ENCODE measurements around the gene PACRG. TPM values are rescaled to one million over a fixed set of nuclear protein-coding genes. Genes with fewer than 3 reads are reported as not detected.

The PACRG gene
- polyA plus RNA-seq, 1 donor: 1.5 TPM

- Histone ChIP-seq H3K9me3 (ENCODE audit: control insufficient read depth, low read depth, low read length) (no peaks in the 10 kb centered on the region), H3K27me3 (ENCODE audit: control insufficient read depth, insufficient read depth, low read length) (no peaks in the 10 kb centered on the region), H3K4me1 (ENCODE audit: control insufficient read depth, insufficient read depth, low read length) (no peaks in the 10 kb centered on the region), H3K27ac (ENCODE audit: low read length) (no peak overlapping the region), H3K4me3 (ENCODE audit: low read length) (no peak overlapping the region), H3K36me3 (ENCODE audit: control insufficient read depth, insufficient read depth, low read length) (no peaks in the 10 kb centered on the region)
- no peak for DNase-seq
- 80% methylated on average over 2 of the region's 3 CpGs for WGBS (ENCODE audit: insufficient coverage, low lambda C conversion rate)
These were observed 229.3 kb downstream of the PACRG start for GRCh38 chr6:162957062-162957461.

DNA sequence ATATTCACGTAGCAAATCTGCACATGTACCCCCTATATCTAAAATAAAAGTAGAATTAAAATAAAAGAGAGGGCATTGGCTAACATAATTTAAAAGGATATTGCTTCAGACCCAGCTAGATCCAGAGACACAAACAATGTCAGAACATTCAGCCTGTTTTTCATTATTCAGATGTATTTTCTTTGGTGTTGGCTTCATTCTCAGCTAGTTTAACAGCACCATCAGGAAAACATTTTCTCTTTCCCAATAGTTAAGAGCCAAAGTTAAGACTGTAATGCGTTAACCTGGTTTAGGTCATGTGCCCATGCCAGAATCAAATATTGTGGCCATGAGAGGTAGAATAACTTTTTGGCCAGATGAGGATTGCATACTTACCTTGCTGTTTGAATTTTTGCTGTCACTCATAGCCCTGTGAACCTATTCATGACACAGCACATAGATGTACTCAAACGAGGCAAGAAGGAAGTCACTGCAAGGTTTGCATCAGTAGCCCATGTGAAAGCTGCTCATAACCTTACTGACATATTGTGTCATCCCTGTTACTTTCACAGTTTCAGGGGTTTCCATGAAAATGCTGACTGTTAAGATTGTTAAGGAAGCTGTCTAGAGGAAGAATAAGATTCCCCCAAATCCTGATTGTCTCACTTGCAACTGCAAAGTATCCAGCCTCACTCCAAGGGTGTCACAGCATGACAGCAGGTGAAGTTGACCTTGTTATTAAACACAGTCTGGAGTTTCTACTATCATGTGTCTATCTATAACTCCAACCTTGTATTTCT lies 233.1 kb downstream of the PACRG start:
- no peaks in the 10 kb centered on the region for H3K36me3 ChIP-seq (ENCODE audit: control insufficient read depth, insufficient read depth, low read length)
- no peak overlapping the region for H3K27ac ChIP-seq (ENCODE audit: low read length)
- H3K27me3 ChIP-seq (ENCODE audit: control insufficient read depth, insufficient read depth, low read length): no peaks in the 10 kb centered on the region
- WGBS (ENCODE audit: insufficient coverage, low lambda C conversion rate): 100% methylated on average over 2 of the region's 3 CpGs
- H3K9me3 ChIP-seq (ENCODE audit: control insufficient read depth, low read depth, low read length): no peaks in the 10 kb centered on the region
- no peak overlapping the region for H3K4me3 ChIP-seq (ENCODE audit: low read length)
- no peak for DNase-seq
- H3K4me1 ChIP-seq (ENCODE audit: control insufficient read depth, insufficient read depth, low read length): no peaks in the 10 kb centered on the region

- Histone ChIP-seq H3K9me3 (ENCODE audit: control insufficient read depth, low read depth, low read length) (no peaks in the 10 kb centered on the region), H3K4me1 (ENCODE audit: control insufficient read depth, insufficient read depth, low read length) (no peaks in the 10 kb centered on the region), H3K27ac (ENCODE audit: low read length) (no peak overlapping the region), H3K4me3 (ENCODE audit: low read length) (no peak overlapping the region), H3K27me3 (ENCODE audit: control insufficient read depth, insufficient read depth, low read length) (no peaks in the 10 kb centered on the region), H3K36me3 (ENCODE audit: control insufficient read depth, insufficient read depth, low read length) (no peaks in the 10 kb centered on the region)
- no peak for DNase-seq
These were observed 234.3 kb downstream of the PACRG start for GRCh38 chr6:162962093-162962492.

- no peak for DNase-seq
- H3K27me3 ChIP-seq (ENCODE audit: control insufficient read depth, insufficient read depth, low read length): no peaks in the 10 kb centered on the region
- H3K9me3 ChIP-seq (ENCODE audit: control insufficient read depth, low read depth, low read length): no peaks in the 10 kb centered on the region
- 100% methylated on average over 1 of the region's 1 CpG for WGBS (ENCODE audit: insufficient coverage, low lambda C conversion rate)
- no peaks in the 10 kb centered on the region for H3K36me3 ChIP-seq (ENCODE audit: control insufficient read depth, insufficient read depth, low read length)
- no peaks in the 10 kb centered on the region for H3K4me1 ChIP-seq (ENCODE audit: control insufficient read depth, insufficient read depth, low read length)
- no peak overlapping the region for H3K27ac ChIP-seq (ENCODE audit: low read length)
- H3K4me3 ChIP-seq (ENCODE audit: low read length): no peak overlapping the region
These were observed 236.1 kb downstream of the PACRG start for GRCh38 chr6:162963861-162964260.

DNA sequence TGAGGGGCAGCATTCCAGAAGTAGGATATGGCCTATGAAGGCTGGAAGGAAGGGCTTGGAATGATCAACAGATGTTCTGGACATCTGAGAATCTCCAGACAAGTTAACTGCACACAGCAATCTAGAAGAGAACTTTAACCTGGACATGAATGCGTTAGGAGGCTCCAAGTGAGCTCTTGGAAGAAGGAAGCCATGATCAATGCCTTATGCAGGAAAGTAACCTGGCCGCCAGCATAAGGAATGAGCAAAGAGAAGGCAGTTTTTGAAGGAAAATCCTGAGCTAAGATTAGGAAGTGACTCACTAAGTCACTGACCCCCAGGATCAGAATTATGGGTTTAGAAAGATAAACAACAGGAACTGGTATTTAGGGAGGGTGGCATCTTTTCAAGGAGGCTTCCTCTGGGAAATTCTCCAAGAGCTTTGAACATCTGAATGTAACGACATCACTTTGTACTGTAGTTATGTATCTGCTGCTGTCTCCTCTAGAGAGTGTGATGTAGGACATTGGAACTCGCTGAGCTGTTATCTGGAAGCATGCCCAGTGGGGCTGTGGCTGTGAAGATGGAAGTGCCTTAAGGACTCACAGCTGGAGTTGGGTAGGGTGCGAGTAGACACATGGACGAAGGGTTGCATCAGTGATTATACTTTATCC lies 236.8 kb downstream of the PACRG start:
- H3K4me1 ChIP-seq (ENCODE audit: control insufficient read depth, insufficient read depth, low read length): no peaks in the 10 kb centered on the region
- no peaks in the 10 kb centered on the region for H3K27me3 ChIP-seq (ENCODE audit: control insufficient read depth, insufficient read depth, low read length)
- no peaks in the 10 kb centered on the region for H3K9me3 ChIP-seq (ENCODE audit: control insufficient read depth, low read depth, low read length)
- no peaks in the 10 kb centered on the region for H3K36me3 ChIP-seq (ENCODE audit: control insufficient read depth, insufficient read depth, low read length)
- peak; percentile 31 to 43 for DNase-seq
- 86% methylated on average over 1 of the region's 6 CpGs for WGBS (ENCODE audit: insufficient coverage, low lambda C conversion rate)
- no peak overlapping the region for H3K27ac ChIP-seq (ENCODE audit: low read length)
- no peak overlapping the region for H3K4me3 ChIP-seq (ENCODE audit: low read length)

DNA sequence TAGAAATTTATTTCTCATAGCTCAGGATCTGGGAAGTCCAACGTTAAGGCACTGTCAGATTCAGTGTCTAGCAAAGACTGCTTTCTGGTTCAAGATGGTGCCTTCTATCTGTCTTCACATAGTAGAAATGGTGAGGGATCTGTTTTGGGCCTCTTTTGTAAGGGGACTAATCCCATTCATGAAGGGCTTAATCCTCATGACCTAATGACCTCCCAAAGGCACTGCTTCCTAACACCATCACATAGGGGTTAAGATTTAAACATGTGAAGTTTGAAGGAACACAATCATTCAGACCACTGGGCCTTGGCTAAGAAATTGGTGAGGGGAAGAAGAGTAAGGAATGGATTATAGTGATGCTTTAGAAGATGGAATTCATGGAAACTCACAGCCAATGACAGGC lies 237.6 kb downstream of the PACRG start:
- Histone ChIP-seq H3K4me3 (ENCODE audit: low read length) (no peak overlapping the region), H3K9me3 (ENCODE audit: control insufficient read depth, low read depth, low read length) (no peaks in the 10 kb centered on the region), H3K4me1 (ENCODE audit: control insufficient read depth, insufficient read depth, low read length) (no peaks in the 10 kb centered on the region), H3K27ac (ENCODE audit: low read length) (no peak overlapping the region), H3K36me3 (ENCODE audit: control insufficient read depth, insufficient read depth, low read length) (no peaks in the 10 kb centered on the region), H3K27me3 (ENCODE audit: control insufficient read depth, insufficient read depth, low read length) (no peaks in the 10 kb centered on the region)
- no CpG with 5 or more reads among the region's 1 CpG for WGBS (ENCODE audit: insufficient coverage, low lambda C conversion rate)
- DNase-seq: no peak

GRCh38 chr6:162970246-162970645 lies 242.5 kb downstream of the PACRG start:
- Histone ChIP-seq H3K27me3 (ENCODE audit: control insufficient read depth, insufficient read depth, low read length) (no peaks in the 10 kb centered on the region), H3K36me3 (ENCODE audit: control insufficient read depth, insufficient read depth, low read length) (no peaks in the 10 kb centered on the region), H3K4me1 (ENCODE audit: control insufficient read depth, insufficient read depth, low read length) (no peaks in the 10 kb centered on the region), H3K4me3 (ENCODE audit: low read length) (no peak overlapping the region), H3K27ac (ENCODE audit: low read length) (no peak overlapping the region), H3K9me3 (ENCODE audit: control insufficient read depth, low read depth, low read length) (no peaks in the 10 kb centered on the region)
- no peak for DNase-seq
- WGBS (ENCODE audit: insufficient coverage, low lambda C conversion rate): no CpG with 5 or more reads among the region's 10 CpGs

GRCh38 chr6:162971356-162971755 lies 243.6 kb downstream of the PACRG start:
- Histone ChIP-seq H3K9me3 (ENCODE audit: control insufficient read depth, low read depth, low read length) (no peaks in the 10 kb centered on the region), H3K4me3 (ENCODE audit: low read length) (no peak overlapping the region), H3K27me3 (ENCODE audit: control insufficient read depth, insufficient read depth, low read length) (no peaks in the 10 kb centered on the region), H3K36me3 (ENCODE audit: control insufficient read depth, insufficient read depth, low read length) (no peaks in the 10 kb centered on the region), H3K4me1 (ENCODE audit: control insufficient read depth, insufficient read depth, low read length) (no peaks in the 10 kb centered on the region), H3K27ac (ENCODE audit: low read length) (no peak overlapping the region)
- no peak for DNase-seq
- WGBS (ENCODE audit: insufficient coverage, low lambda C conversion rate): no CpG with 5 or more reads among the region's 7 CpGs

DNA sequence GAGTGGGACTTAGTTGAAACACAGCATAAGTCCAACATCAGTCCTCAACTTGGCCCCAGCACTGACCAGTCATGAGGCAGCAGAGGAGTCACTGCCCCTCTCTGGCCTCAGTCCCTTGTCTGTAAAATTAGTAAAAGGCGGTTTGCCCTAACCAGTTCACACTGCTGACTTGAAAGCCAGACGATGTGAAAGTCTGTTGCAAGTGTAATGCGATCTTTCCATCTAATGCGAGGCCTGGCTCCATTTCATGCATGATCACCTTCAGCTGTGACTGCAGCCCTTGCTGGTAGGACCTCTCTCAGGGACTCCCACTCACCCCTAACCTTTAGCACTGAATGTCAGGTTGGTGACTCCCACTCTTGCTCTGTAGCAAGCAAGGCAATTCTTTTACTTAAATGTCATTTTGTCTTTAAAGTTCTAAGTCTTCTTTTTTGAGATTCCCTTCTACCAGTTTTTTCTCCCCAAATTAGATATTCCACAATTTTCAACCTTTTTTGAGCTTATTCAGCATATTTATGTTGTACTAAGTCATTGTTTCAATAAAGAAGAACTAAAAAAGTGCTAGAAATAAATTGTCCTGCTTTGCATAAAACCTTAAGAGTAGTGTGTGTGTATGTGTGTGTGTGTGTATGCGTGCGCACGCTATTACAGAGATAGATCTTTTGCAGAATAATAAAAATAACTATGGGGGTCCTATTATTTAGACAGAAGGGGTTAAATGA lies 245.5 kb downstream of the PACRG start:
- Histone ChIP-seq H3K36me3 (ENCODE audit: control insufficient read depth, insufficient read depth, low read length) (no peaks in the 10 kb centered on the region), H3K27me3 (ENCODE audit: control insufficient read depth, insufficient read depth, low read length) (no peaks in the 10 kb centered on the region), H3K9me3 (ENCODE audit: control insufficient read depth, low read depth, low read length) (no peaks in the 10 kb centered on the region), H3K4me1 (ENCODE audit: control insufficient read depth, insufficient read depth, low read length) (no peaks in the 10 kb centered on the region), H3K27ac (ENCODE audit: low read length) (no peak overlapping the region), H3K4me3 (ENCODE audit: low read length) (no peak overlapping the region)
- no peak for DNase-seq
- WGBS (ENCODE audit: insufficient coverage, low lambda C conversion rate): 100% methylated on average over 3 of the region's 7 CpGs

- H3K9me3 ChIP-seq (ENCODE audit: control insufficient read depth, low read depth, low read length): no peaks in the 10 kb centered on the region
- no peaks in the 10 kb centered on the region for H3K27me3 ChIP-seq (ENCODE audit: control insufficient read depth, insufficient read depth, low read length)
- no peak overlapping the region for H3K4me3 ChIP-seq (ENCODE audit: low read length)
- no peak overlapping the region for H3K27ac ChIP-seq (ENCODE audit: low read length)
- no peaks in the 10 kb centered on the region for H3K36me3 ChIP-seq (ENCODE audit: control insufficient read depth, insufficient read depth, low read length)
- no peaks in the 10 kb centered on the region for H3K4me1 ChIP-seq (ENCODE audit: control insufficient read depth, insufficient read depth, low read length)
- 80% methylated on average over 2 of the region's 5 CpGs for WGBS (ENCODE audit: insufficient coverage, low lambda C conversion rate)
- no peak for DNase-seq
These were observed 246.2 kb downstream of the PACRG start for GRCh38 chr6:162973980-162974379.
